Measurements from ENCODE around the gene OTOS. TPM values are rescaled to one million over a fixed set of nuclear protein-coding genes. Genes with fewer than 3 reads are reported as not detected.

OTOS gene
- total and polyA plus RNA-seq, 5 donors from 2014 or later = not detected

GRCh38 chr2:240166191-240166590, 25.7 kb upstream of the OTOS start:
- peaks cover under 1% of the 10 kb centered on the region for H3K27me3 ChIP-seq (ENCODE audit: control insufficient read depth, insufficient read depth, low read length)
- ATAC-seq (ENCODE audit: low read depth in 2 of 2) = no peak
- H3K4me3 Mint-ChIP-seq = no peak overlapping the region
- H3K9me3 Mint-ChIP-seq = peaks cover 0 to 2% (median 0%) of the 10 kb centered on the region in 7 donors
- no peaks in the 10 kb centered on the region for H3K36me3 ChIP-seq (ENCODE audit: control insufficient read depth, insufficient read depth, low read length)
- H3K36me3 Mint-ChIP-seq = no peaks in the 10 kb centered on the region
- H3K4me1 Mint-ChIP-seq = no peaks in the 10 kb centered on the region
- no peak overlapping the region for H3K4me3 ChIP-seq (ENCODE audit: low read depth, low read length)
- no peaks in the 10 kb centered on the region for H3K4me1 ChIP-seq (ENCODE audit: control insufficient read depth, insufficient read depth, low read length, poor library complexity, severe bottlenecking)
- no peak overlapping the region for H3K27ac Mint-ChIP-seq
- H3K27ac ChIP-seq (ENCODE audit: insufficient read depth, low read length, poor library complexity, severe bottlenecking) = no peak overlapping the region
- DNase-seq = no peak
- no peaks in the 10 kb centered on the region for H3K9me3 ChIP-seq (ENCODE audit: control insufficient read depth in 2 of 2, low read length in 2 of 2)
- no peaks in the 10 kb centered on the region for H3K27me3 Mint-ChIP-seq

GRCh38 chr2:240165661-240166060, 25.2 kb upstream of the OTOS start:
- no peaks in the 10 kb centered on the region for H3K4me1 ChIP-seq (ENCODE audit: control insufficient read depth, insufficient read depth, low read length, poor library complexity, severe bottlenecking)
- no peaks in the 10 kb centered on the region for H3K4me1 Mint-ChIP-seq
- ATAC-seq (ENCODE audit: low read depth in 2 of 2) (no peak), DNase-seq (no peak)
- no peaks in the 10 kb centered on the region for H3K36me3 ChIP-seq (ENCODE audit: control insufficient read depth, insufficient read depth, low read length)
- no peaks in the 10 kb centered on the region for H3K27me3 Mint-ChIP-seq
- H3K27ac Mint-ChIP-seq = no peak overlapping the region
- no peaks in the 10 kb centered on the region for H3K27me3 ChIP-seq (ENCODE audit: control insufficient read depth, insufficient read depth, low read length)
- H3K36me3 Mint-ChIP-seq = no peaks in the 10 kb centered on the region
- H3K9me3 ChIP-seq (ENCODE audit: control insufficient read depth in 2 of 2, low read length in 2 of 2) = no peaks in the 10 kb centered on the region
- H3K4me3 ChIP-seq (ENCODE audit: low read depth, low read length) = no peak overlapping the region
- no peak overlapping the region for H3K4me3 Mint-ChIP-seq
- peaks cover 0 to 2% (median 0%) of the 10 kb centered on the region in 7 donors for H3K9me3 Mint-ChIP-seq
- H3K27ac ChIP-seq (ENCODE audit: insufficient read depth, low read length, poor library complexity, severe bottlenecking) = no peak overlapping the region

- Histone ChIP-seq H3K27me3 (ENCODE audit: control insufficient read depth, insufficient read depth, low read length) (no peaks in the 10 kb centered on the region), H3K36me3 (ENCODE audit: control insufficient read depth, insufficient read depth, low read length) (no peaks in the 10 kb centered on the region), H3K27ac (ENCODE audit: insufficient read depth, low read length, poor library complexity, severe bottlenecking) (no peak overlapping the region), H3K4me3 (ENCODE audit: low read depth, low read length) (no peak overlapping the region), H3K9me3 (ENCODE audit: control insufficient read depth in 2 of 2, low read length in 2 of 2) (no peaks in the 10 kb centered on the region), H3K4me1 (ENCODE audit: control insufficient read depth, insufficient read depth, low read length, poor library complexity, severe bottlenecking) (no peaks in the 10 kb centered on the region)
- H3K4me3 Mint-ChIP-seq = no peak overlapping the region
- H3K27ac Mint-ChIP-seq = no peak overlapping the region
- no peaks in the 10 kb centered on the region for H3K27me3 Mint-ChIP-seq
- no peak for ATAC-seq (ENCODE audit: low read depth in 2 of 2)
- no peak for DNase-seq
- H3K9me3 Mint-ChIP-seq = peaks cover 0 to 2% (median 0%) of the 10 kb centered on the region in 7 donors
- H3K4me1 Mint-ChIP-seq = no peaks in the 10 kb centered on the region
- H3K36me3 Mint-ChIP-seq = no peaks in the 10 kb centered on the region
Measured at GRCh38 chr2:240165034-240165433, 24.6 kb upstream of the OTOS start.

- Histone ChIP-seq H3K9me3 (ENCODE audit: control insufficient read depth in 2 of 2, low read length in 2 of 2) (no peaks in the 10 kb centered on the region), H3K4me3 (ENCODE audit: low read depth, low read length) (no peak overlapping the region), H3K27me3 (ENCODE audit: control insufficient read depth, insufficient read depth, low read length) (no peaks in the 10 kb centered on the region), H3K27ac (ENCODE audit: insufficient read depth, low read length, poor library complexity, severe bottlenecking) (no peak overlapping the region), H3K36me3 (ENCODE audit: control insufficient read depth, insufficient read depth, low read length) (no peaks in the 10 kb centered on the region), H3K4me1 (ENCODE audit: control insufficient read depth, insufficient read depth, low read length, poor library complexity, severe bottlenecking) (no peaks in the 10 kb centered on the region)
- peaks cover 0 to 2% (median 0%) of the 10 kb centered on the region in 7 donors for H3K9me3 Mint-ChIP-seq
- no peaks in the 10 kb centered on the region for H3K36me3 Mint-ChIP-seq
- H3K4me1 Mint-ChIP-seq = no peaks in the 10 kb centered on the region
- no peak for DNase-seq
- ATAC-seq (ENCODE audit: low read depth in 2 of 2) = no peak
- H3K27me3 Mint-ChIP-seq = no peaks in the 10 kb centered on the region
- no peak overlapping the region for H3K4me3 Mint-ChIP-seq
- H3K27ac Mint-ChIP-seq = no peak overlapping the region
Measured at GRCh38 chr2:240164586-240164985, 24.1 kb upstream of the OTOS start.

GRCh38 chr2:240163844-240164574, 23.6 kb upstream of the OTOS start:
- H3K4me1 ChIP-seq (ENCODE audit: control insufficient read depth, insufficient read depth, low read length, poor library complexity, severe bottlenecking) = no peaks in the 10 kb centered on the region
- no peak overlapping the region for H3K27ac ChIP-seq (ENCODE audit: insufficient read depth, low read length, poor library complexity, severe bottlenecking)
- H3K4me1 Mint-ChIP-seq = no peaks in the 10 kb centered on the region
- no peak overlapping the region for H3K27ac Mint-ChIP-seq
- no peaks in the 10 kb centered on the region for H3K27me3 Mint-ChIP-seq
- no peak for DNase-seq
- ATAC-seq (ENCODE audit: low read depth in 2 of 2) = no peak
- no peaks in the 10 kb centered on the region for H3K9me3 ChIP-seq (ENCODE audit: control insufficient read depth in 2 of 2, low read length in 2 of 2)
- no peaks in the 10 kb centered on the region for H3K36me3 ChIP-seq (ENCODE audit: control insufficient read depth, insufficient read depth, low read length)
- no peak overlapping the region for H3K4me3 Mint-ChIP-seq
- no peaks in the 10 kb centered on the region for H3K36me3 Mint-ChIP-seq
- H3K9me3 Mint-ChIP-seq = peaks cover 0 to 2% (median 0%) of the 10 kb centered on the region in 7 donors
- H3K27me3 ChIP-seq (ENCODE audit: control insufficient read depth, insufficient read depth, low read length) = no peaks in the 10 kb centered on the region
- no peak overlapping the region for H3K4me3 ChIP-seq (ENCODE audit: low read depth, low read length)

- no peak overlapping the region for H3K27ac Mint-ChIP-seq
- Histone ChIP-seq H3K4me1 (ENCODE audit: control insufficient read depth, insufficient read depth, low read length, poor library complexity, severe bottlenecking) (no peaks in the 10 kb centered on the region), H3K36me3 (ENCODE audit: control insufficient read depth, insufficient read depth, low read length) (no peaks in the 10 kb centered on the region)
Measured at GRCh38 chr2:240162939-240163714, 22.7 kb upstream of the OTOS start.

GRCh38 chr2:240162531-240162930, 22.1 kb upstream of the OTOS start:
- Mint-ChIP-seq H3K4me3 (no peak overlapping the region), H3K4me1 (no peaks in the 10 kb centered on the region)
- ATAC-seq (ENCODE audit: low read depth in 2 of 2) = no peak

More at GRCh38 chr2:240162939-240163714, 22.7 kb upstream of the OTOS start:
- H3K27me3 Mint-ChIP-seq = no peaks in the 10 kb centered on the region
- ATAC-seq (ENCODE audit: low read depth in 2 of 2) = no peak
- no peak for DNase-seq
- H3K9me3 Mint-ChIP-seq = peaks cover 0 to 2% (median 0%) of the 10 kb centered on the region in 7 donors
- no peaks in the 10 kb centered on the region for H3K9me3 ChIP-seq (ENCODE audit: control insufficient read depth in 2 of 2, low read length in 2 of 2)
- H3K36me3 Mint-ChIP-seq = no peaks in the 10 kb centered on the region
- H3K4me3 Mint-ChIP-seq = no peak overlapping the region
- no peak overlapping the region for H3K27ac ChIP-seq (ENCODE audit: insufficient read depth, low read length, poor library complexity, severe bottlenecking)
- H3K27me3 ChIP-seq (ENCODE audit: control insufficient read depth, insufficient read depth, low read length) = no peaks in the 10 kb centered on the region
- H3K4me3 ChIP-seq (ENCODE audit: low read depth, low read length) = no peak overlapping the region
- no peaks in the 10 kb centered on the region for H3K4me1 Mint-ChIP-seq

More at GRCh38 chr2:240162531-240162930, 22.1 kb upstream of the OTOS start:
- DNase-seq = no peak
- Histone ChIP-seq H3K4me3 (ENCODE audit: low read depth, low read length) (no peak overlapping the region), H3K36me3 (ENCODE audit: control insufficient read depth, insufficient read depth, low read length) (no peaks in the 10 kb centered on the region), H3K27me3 (ENCODE audit: control insufficient read depth, insufficient read depth, low read length) (no peaks in the 10 kb centered on the region), H3K9me3 (ENCODE audit: control insufficient read depth in 2 of 2, low read length in 2 of 2) (no peaks in the 10 kb centered on the region), H3K4me1 (ENCODE audit: control insufficient read depth, insufficient read depth, low read length, poor library complexity, severe bottlenecking) (no peaks in the 10 kb centered on the region), H3K27ac (ENCODE audit: insufficient read depth, low read length, poor library complexity, severe bottlenecking) (no peak overlapping the region)
- H3K27ac Mint-ChIP-seq = no peak overlapping the region
- H3K9me3 Mint-ChIP-seq = peaks cover 0 to 2% (median 0%) of the 10 kb centered on the region in 7 donors
- no peaks in the 10 kb centered on the region for H3K36me3 Mint-ChIP-seq
- H3K27me3 Mint-ChIP-seq = no peaks in the 10 kb centered on the region
